ENCODE results near the gene CAPN2.

DNA sequence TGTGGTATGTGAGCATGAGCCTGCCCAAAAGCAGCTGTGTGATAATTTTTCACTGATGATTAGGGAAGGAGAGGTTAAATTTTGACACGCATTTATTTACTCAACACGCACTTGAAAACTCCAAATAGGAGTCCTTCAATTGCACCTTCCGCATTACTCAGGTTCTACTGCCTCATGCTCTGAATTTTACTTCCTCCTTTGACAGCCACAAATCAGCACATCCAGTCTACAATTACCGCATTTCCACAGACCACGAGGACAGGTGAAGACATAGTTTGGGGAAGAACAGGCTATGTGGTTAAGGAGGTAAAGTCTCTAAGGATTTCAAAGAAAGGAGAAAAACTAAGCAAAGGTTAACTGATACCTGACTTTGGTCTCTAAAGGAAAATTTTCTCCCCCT lies 49.4 kb upstream of the CAPN2 start:
- no peak for TF ChIP-seq POLR2A (IDR thresholded peaks at IDR 0.05; ENCODE audit: low read length)
- TF ChIP-seq GATA1 (IDR thresholded peaks at IDR 0.05; ENCODE audit: low read depth, low read length) = no peak
